Transverse colon (tissue), 4 donors: ENCODE measurements around the gene RNF152. TPM values are rescaled to one million over a fixed set of nuclear protein-coding genes. Genes with fewer than 3 reads are reported as not detected.

Source experiments
- DNase-seq: peaks from one replicate; pipeline ENCODE4 v3.0.0-alpha.2; 2019
- H3K27ac ChIP-seq, 4 donors: fragments of 200-600 bp; sonication (generic); 2 replicates each; pipeline ENCODE4 v1.5.1; 2016 to 2018; ENCODE audit warnings: inconsistent platforms in 4 of 4
- H3K27me3 ChIP-seq: fragments of 200-600 bp; sonication (generic); 2 replicates; pipeline ENCODE4 v1.5.1; 2017; ENCODE audit warnings: inconsistent platforms
- H3K36me3 ChIP-seq, 4 donors: fragments of 200-600 bp; sonication (generic); 2 replicates each; pipeline ENCODE4 v1.5.1; 2017 to 2019; ENCODE audit warnings: inconsistent platforms in 4 of 4
- H3K4me1 ChIP-seq, 4 donors: fragments of 200-600 bp; sonication (generic); 2 replicates each; pipeline ENCODE4 v1.5.1; 2017 to 2020; ENCODE audit warnings: inconsistent platforms in 4 of 4
- H3K4me3 ChIP-seq, 4 donors: fragments of 200-600 bp; sonication (generic); 1 replicate in 1 of 4; 2 replicates in 3 of 4; pipeline versions ENCODE4 v1.5.1 to v1.6.1; 2017 to 2019; ENCODE audit warnings: inconsistent platforms in 4 of 4
- H3K9me3 ChIP-seq, 2 donors: fragments of 200-600 bp; sonication (generic); 2 replicates each; pipeline ENCODE4 v1.5.1; 2017 to 2019; ENCODE audit warnings: inconsistent platforms in 2 of 2
- CTCF ChIP-seq, 5 experiments: fragments of 200-600 bp in 3 of 5; fragments of 450-650 bp in 2 of 5; sonication (generic) in 3 of 5; IDR thresholded peaks; 1 replicate in 2 of 5; 2 replicates in 3 of 5; pipeline ENCODE4 v1.5.1; 2016 to 2017; ENCODE audit warnings: antibody characterized with exemption in 5 of 5, inconsistent platforms in 3 of 5, mild to moderate bottlenecking in 2 of 5, moderate library complexity in 1 of 5
- EP300 ChIP-seq: sonication (generic); formaldehyde crosslinking; IDR thresholded peaks from one replicate; pipeline ENCODE4 v1.6.1; 2017; ENCODE audit warnings: antibody characterized with exemption, low read depth
- POLR2A ChIP-seq: fragments of 450-650 bp; IDR thresholded peaks from one replicate; pipeline ENCODE4 v1.6.1; 2016; ENCODE audit warnings: antibody characterized with exemption, mild to moderate bottlenecking, moderate library complexity
- POLR2AphosphoS5 ChIP-seq, 3 donors: sonication (generic); formaldehyde crosslinking; IDR thresholded peaks; one replicate each; pipeline ENCODE4 v1.6.1; 2016; ENCODE audit warnings: antibody characterized with exemption in 3 of 3
- WGBS, 2 donors: methylation state at CpG; one replicate each; pipeline ENCODE4 v1.1.5; 2018; ENCODE audit warnings: low coverage in 1 of 2; 5-methylcytosine and 5-hydroxymethylcytosine counted together
- in situ Hi-C, 4 donors: fragments of 200-750 bp; cut with MboI; loops; one replicate each; pipeline versions ENCODE4 v1.15.0 to v1.15.1; 2017; ENCODE audit warnings: low sequenced_read_pairs in 3 of 4, low pct_ligation_motif_present in 1 of 4, low pct_unique_long_range_greater_than_20kb in 1 of 4
- intact Hi-C: fragments of 100-400 bp; cut with DNase I; formaldehyde crosslinking; loops from one replicate; pipeline ENCODE4 v1.15.1; 2023; ENCODE audit warnings: low total_unique reads
- total RNA-seq, 4 donors: library from RNA; depleted of rRNA; stranded (reverse); fragments of >200 nt; gene quantifications; one replicate each; pipeline ENCODE4 v1.1.0, GENCODE V29; 2016

RNF152 gene
- total RNA-seq, 4 donors from 2014 or later = 29.7 to 340 (median 159) TPM

GRCh38 chr18:61870151-61870550 is 22.7 kb downstream of the RNF152 start:
- H3K9me3 ChIP-seq = no peaks in the 10 kb centered on the region
- no peaks in the 10 kb centered on the region for H3K27me3 ChIP-seq
- no peak for TF ChIP-seq CTCF (IDR thresholded peaks at IDR 0.05)
- TF ChIP-seq EP300 = no peak
- no peak for TF ChIP-seq POLR2AphosphoS5 (IDR thresholded peaks at IDR 0.05)
- TF ChIP-seq POLR2A = no peak
- H3K27ac ChIP-seq = peak overlapping the region; percentile 17 to 35 (median 24)
- DNase-seq = no peak
- 56 to 65% methylated on average over 5 to 8 of the region's 8 CpGs for WGBS, 2 donors
- H3K4me1 ChIP-seq = peaks cover 0 to 11% (median 4%) of the 10 kb centered on the region in 4 donors
- in situ Hi-C loops = no loop called here
- intact Hi-C loops = no loop called here
- H3K4me3 ChIP-seq = no peak overlapping the region
- no peaks in the 10 kb centered on the region for H3K36me3 ChIP-seq

GRCh38 chr18:61869636-61870035 is 23.2 kb downstream of the RNF152 start:
- WGBS, 2 donors = 36 to 53% methylated on average over 3 to 4 of the region's 4 CpGs
- Histone ChIP-seq H3K27ac (peak overlapping the region in 2 of 4 donors; percentile 17 to 30), H3K36me3 (no peaks in the 10 kb centered on the region), H3K4me3 (no peak overlapping the region), H3K9me3 (no peaks in the 10 kb centered on the region), H3K4me1 (peaks cover 0 to 11% (median 4%) of the 10 kb centered on the region in 4 donors), H3K27me3 (no peaks in the 10 kb centered on the region)
- intact Hi-C loops = no loop called here
- in situ Hi-C loops = no loop called here
- DNase-seq = no peak
- TF ChIP-seq CTCF (IDR thresholded peaks at IDR 0.05) = no peak

- WGBS, 2 donors = 43 to 69% methylated on average over 3 of the region's 3 CpGs
- Histone ChIP-seq H3K4me1 (peaks cover 0 to 8% (median 3%) of the 10 kb centered on the region in 4 donors), H3K36me3 (no peaks in the 10 kb centered on the region), H3K4me3 (no peak overlapping the region), H3K27ac (no peak overlapping the region), H3K27me3 (no peaks in the 10 kb centered on the region), H3K9me3 (no peaks in the 10 kb centered on the region)
- DNase-seq = no peak
- TF ChIP-seq POLR2A = no peak
- TF ChIP-seq CTCF (IDR thresholded peaks at IDR 0.05) = no peak
- TF ChIP-seq POLR2AphosphoS5 (IDR thresholded peaks at IDR 0.05) = no peak
- no peak for TF ChIP-seq EP300
- in situ Hi-C loops = no loop called here
- intact Hi-C loops = no loop called here
Observed at GRCh38 chr18:61865466-61866175, 27.2 kb downstream of the RNF152 start.

GRCh38 chr18:61861372-61861771 is 31.4 kb downstream of the RNF152 start:
- DNase-seq = no peak
- WGBS, 2 donors = 82% methylated on average over 3 of the region's 3 CpGs; no CpG with 5 or more reads in 1 of the 2 donors
- Histone ChIP-seq H3K4me3 (no peak overlapping the region), H3K27me3 (no peaks in the 10 kb centered on the region), H3K4me1 (no peaks in the 10 kb centered on the region), H3K36me3 (no peaks in the 10 kb centered on the region), H3K9me3 (no peaks in the 10 kb centered on the region), H3K27ac (no peak overlapping the region)
- in situ Hi-C loops = no loop called here
- TF ChIP-seq POLR2A (no peak), EP300 (no peak), CTCF (IDR thresholded peaks at IDR 0.05) (no peak), POLR2AphosphoS5 (IDR thresholded peaks at IDR 0.05) (no peak)
- intact Hi-C loops = no loop called here
